ENCODE measurements around the gene TARM1. TPM values are rescaled to one million over a fixed set of nuclear protein-coding genes. Genes with fewer than 3 reads are reported as not detected.

Gene TARM1
- not detected in 2 replicates for total RNA-seq

GRCh38 chr19:54081032-54081431 is at the start of gene TARM1:
TSS of gene TARM1 (minus strand) at chr19:54081365. CDS start at chr19:54081340, 25 bp downstream.

GRCh38 chr19:54115109-54116063 is 34.2 kb upstream of the TARM1 start, which contains the start of the genes PRPF31 and TFPT:
TSS of gene PRPF31 (plus strand) at chr19:54115754. CDS start at chr19:54118279, 2,525 bp downstream.
TSS of gene TFPT (minus strand) at chr19:54115657. CDS start at chr19:54115269, 388 bp downstream.

GRCh38 chr19:54102421-54103169 is 21.4 kb upstream of the TARM1 start, which contains the start of gene NDUFA3:
TSS of gene NDUFA3 (plus strand) at chr19:54102855. CDS start at chr19:54102879, 24 bp downstream.

GRCh38 chr19:54100561-54100960 is 19.4 kb upstream of the TARM1 start, which contains the start of gene OSCAR:
TSS of gene OSCAR (minus strand) at chr19:54100803. CDS start at chr19:54100792, 11 bp downstream.

DNA sequence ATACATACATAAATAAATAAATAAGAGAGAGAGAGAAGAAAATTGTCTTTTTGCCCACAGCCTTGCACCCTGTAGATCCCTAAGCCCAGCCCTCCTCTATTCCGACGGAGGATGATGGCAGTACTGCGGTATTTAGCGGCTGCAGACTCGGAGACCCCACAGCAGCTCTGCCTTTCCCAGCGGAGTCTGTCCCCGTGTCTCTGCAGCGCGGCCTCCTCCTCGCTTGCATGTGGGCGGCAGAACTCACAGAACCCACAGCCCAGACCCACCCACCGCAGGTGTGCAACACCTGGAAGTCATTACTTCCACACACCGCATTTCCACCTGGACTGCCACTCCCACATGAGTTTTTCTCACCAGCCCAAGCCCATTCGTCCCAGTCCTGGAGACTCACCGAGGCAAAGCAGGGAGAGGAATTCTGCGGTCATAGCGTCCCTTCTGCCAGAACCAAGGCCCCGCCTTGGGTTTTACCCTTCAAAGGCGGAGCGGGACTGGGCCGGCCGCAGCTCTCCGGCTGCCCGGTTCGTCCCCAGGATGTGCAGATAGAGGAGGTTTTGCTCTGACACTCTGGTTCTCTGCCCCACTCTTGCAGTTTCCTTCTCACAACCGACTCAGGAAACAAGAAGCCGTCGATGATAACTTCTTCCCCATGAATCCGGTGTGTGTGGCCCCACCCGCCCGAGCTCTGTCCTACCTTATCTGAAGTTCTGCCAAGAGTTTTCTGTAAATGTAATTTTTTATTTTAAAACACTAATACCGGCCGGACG is 17.6 kb downstream of the TARM1 start, which contains the start of gene VSTM1:
VSTM1 (minus strand) TSS at position 548 of the 767 bp plus-strand sequence; CDS start at position 428, 120 bp downstream.

Small RNA genes lying within 50 kb of the gene (small RNA-seq; reads per million reads assigned to genes)
- gene AC012314.20 (ENCODE audit: low replicate concordance): not detected

Other genes with a start within 250 kb of the TARM1 start
- gene MYADM, start 213.5 kb downstream of the TARM1 start, total RNA-seq: 36.5 and 94.9 TPM in 2 replicates
- 0.14 TPM in 1 of 2 replicates, not detected in the other for gene PRKCG, start 199.2 kb downstream of the TARM1 start, total RNA-seq
- 4.4 and 4.7 TPM in 2 replicates for gene CACNG7, start 172.1 kb downstream of the TARM1 start, total RNA-seq
- gene CACNG8, start 118.4 kb downstream of the TARM1 start, total RNA-seq: 0.43 and 0.66 TPM in 2 replicates
- 3.7 and 4.0 TPM in 2 replicates for gene CACNG6, start 89.7 kb downstream of the TARM1 start, total RNA-seq
- gene VSTM1, start 17.5 kb downstream of the TARM1 start, total RNA-seq: not detected in 2 replicates
- 0.86 and 2.8 TPM in 2 replicates for gene OSCAR, start 19.4 kb upstream of the TARM1 start, total RNA-seq
- gene NDUFA3, start 21.5 kb upstream of the TARM1 start, total RNA-seq: 7.0 and 12.9 TPM in 2 replicates
- 15.2 and 21.9 TPM in 2 replicates for gene TFPT, start 34.3 kb upstream of the TARM1 start, total RNA-seq
- 53.8 and 69.1 TPM in 2 replicates for gene PRPF31, start 34.4 kb upstream of the TARM1 start, total RNA-seq
- 11.9 and 28.7 TPM in 2 replicates for gene CNOT3, start 56.4 kb upstream of the TARM1 start, total RNA-seq
- gene LENG1, start 78.4 kb upstream of the TARM1 start, total RNA-seq: 3.3 and 8.1 TPM in 2 replicates
- gene TMC4, start 91.8 kb upstream of the TARM1 start, total RNA-seq: not detected in 2 replicates
- 64.3 and 77.5 TPM in 2 replicates for gene MBOAT7, start 108.2 kb upstream of the TARM1 start, total RNA-seq
- gene TSEN34, start 109.9 kb upstream of the TARM1 start, total RNA-seq: 78.5 and 93.9 TPM in 2 replicates
- gene RPS9, start 119.5 kb upstream of the TARM1 start, total RNA-seq: 1,175 and 2,475 TPM in 2 replicates
- gene LILRB3, start 141.6 kb upstream of the TARM1 start, total RNA-seq: not detected in 2 replicates
- not detected in 2 replicates for gene LILRA6, start 161.4 kb upstream of the TARM1 start, total RNA-seq
- gene LILRB5, start 175.9 kb upstream of the TARM1 start, total RNA-seq: not detected in 2 replicates
- gene LILRB2, start 199.7 kb upstream of the TARM1 start, total RNA-seq: not detected in 2 replicates
- not detected in 2 replicates for gene LILRA5, start 231.8 kb upstream of the TARM1 start, total RNA-seq